HG03460 (cell line): ENCODE measurements around the gene UST.

Source experiments
- ATAC-seq: cut with Tn5 transposase; IDR thresholded peaks from one replicate; pipeline ENCODE4 v1.9.1; 2021; ENCODE audit not compliant: unreplicated experiment

Gene UST

DNA sequence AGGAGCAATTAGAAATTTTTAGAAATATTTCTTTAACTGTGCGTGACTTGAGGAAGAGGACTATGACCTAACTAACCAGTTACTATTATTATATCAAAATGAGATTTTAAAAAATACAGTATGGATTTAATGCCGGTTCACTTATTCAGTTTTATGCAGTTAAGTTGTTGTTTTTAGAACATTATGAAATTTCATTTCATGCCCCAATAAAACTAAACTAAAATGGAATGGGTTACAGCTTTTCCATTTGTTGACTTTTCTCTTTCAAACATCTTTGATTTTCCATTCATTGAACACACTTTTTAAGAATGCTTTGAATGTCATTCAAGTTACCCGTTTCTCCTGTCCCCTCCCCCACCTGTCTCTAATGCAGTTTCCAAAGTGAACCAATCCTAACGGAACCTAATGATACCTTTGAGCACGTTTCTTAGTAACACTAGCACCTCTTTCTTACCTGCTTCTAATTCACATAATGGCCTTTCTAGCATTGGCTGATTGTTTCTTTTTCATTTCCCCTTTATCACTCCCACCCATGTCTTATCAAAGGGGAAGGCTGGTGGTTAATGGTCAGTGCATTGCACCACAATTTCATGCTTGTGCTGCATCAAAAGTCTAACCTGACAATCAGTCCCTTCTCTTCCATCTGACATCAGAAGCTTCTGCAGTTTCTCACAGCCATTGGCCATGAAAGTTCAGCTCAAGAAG, 308.5 kb downstream of the UST start:
- ATAC-seq = no peak

DNA sequence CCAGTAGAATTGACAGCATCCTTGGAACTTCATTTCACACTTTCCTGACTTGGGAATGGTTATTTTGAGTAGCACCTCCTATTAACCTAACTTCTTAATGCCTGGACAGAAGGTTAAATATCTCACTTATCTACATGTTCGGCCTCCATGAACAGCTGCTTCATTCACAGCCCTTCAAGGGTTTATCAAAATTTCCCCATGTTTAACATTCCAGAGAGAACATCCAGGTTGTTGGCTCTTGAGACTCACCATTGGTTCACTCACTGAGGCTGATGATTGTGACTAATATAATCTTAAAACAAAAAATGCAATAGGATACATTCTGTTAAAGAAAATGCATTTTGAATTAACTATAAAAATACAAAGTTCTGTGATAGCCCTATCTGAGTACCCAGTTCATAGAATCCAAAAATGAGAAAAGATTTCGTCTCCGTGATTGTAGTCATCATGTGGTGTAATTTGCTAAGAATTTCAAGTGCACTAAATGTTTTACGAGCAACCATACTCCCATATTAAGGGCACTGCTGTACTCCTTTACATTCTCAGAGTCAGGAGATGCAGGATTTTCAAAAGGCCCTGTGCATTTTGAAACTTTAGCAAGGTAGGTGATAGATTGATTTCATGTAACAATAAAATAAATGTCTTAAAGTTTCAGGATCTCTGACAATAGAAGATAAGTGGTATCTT, 310.1 kb downstream of the UST start:
- ATAC-seq = no peak

DNA sequence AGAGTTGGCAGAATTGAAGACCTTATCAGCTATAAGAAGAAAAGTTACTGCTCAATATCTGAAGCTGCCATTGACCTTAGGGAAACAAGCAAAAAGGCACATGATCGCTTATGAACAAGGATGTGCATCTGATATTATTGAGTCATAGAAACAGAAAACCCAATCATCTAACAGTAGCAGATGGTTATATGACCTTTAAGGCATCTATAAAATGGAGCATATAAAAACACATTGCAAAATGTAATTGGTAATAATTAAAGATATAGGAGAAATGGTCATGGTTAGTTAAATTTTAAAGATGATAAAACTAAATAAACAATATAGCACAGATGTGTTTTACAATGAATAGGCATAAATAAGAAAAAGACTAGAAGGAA, 310.6 kb downstream of the UST start:
- ATAC-seq = no peak

- no peak for ATAC-seq
Observed at GRCh38 chr6:149059557-149059956, 312.7 kb downstream of the UST start.

GRCh38 chr6:149060300-149060984, 313.6 kb downstream of the UST start:
- ATAC-seq = peak; percentile 85

DNA sequence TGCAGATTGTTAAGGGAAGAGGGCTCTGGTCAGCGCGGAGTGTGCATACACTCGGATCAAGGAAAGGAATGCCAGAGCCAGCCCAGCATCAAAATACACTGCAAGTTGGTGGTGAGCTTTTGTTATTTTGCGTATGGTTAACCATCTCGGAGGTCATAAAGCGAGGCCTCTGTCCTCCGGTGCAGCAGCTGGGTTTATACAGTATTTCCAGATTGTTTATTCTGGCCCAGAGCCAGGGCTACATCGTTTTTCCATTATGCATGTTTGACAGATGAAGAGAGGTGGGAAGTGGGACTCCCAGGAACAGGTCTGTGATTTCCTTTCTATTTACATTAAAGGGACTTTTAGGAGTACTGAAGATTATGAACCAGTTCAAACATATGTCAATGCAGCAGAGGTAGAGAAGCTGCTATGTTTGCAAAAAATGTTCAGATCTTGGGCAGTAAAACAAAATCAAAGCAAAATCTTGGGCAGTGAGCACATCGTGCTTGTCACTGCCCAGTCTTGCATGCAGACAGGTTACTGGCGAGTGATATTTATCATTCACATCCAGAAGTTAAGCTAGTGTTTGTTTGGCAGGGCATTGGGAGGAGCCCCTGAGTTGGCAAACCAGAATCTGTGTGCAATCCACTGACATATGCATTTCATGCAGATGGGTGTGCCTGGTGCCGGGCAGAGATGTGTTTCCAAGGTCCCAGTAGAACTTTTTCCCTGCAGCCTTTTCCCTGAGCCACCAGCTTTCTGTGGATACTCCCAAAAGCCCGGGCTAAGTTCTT, 314.3 kb downstream of the UST start:
- no peak for ATAC-seq

DNA sequence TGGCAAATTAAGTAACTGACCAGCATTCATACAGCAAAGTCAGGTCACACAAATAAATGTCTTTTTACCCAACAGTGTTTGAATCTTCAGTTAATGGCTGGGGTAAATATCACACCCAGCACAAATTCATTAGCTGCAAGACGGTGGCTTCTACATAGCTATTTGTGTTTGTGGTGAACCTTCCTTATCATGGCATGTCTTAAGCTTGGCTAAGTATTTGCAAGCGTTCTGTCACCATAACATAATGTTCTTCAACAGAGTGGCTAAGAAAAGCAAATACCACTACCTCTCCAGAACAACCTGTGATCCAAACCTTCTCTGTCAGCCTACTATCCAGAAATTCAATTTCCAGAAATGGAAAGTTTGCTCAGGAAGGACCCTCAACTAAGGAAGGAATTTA, 315.1 kb downstream of the UST start:
- no peak for ATAC-seq

GRCh38 chr6:149062653-149063348, 316.0 kb downstream of the UST start:
- no peak for ATAC-seq

DNA sequence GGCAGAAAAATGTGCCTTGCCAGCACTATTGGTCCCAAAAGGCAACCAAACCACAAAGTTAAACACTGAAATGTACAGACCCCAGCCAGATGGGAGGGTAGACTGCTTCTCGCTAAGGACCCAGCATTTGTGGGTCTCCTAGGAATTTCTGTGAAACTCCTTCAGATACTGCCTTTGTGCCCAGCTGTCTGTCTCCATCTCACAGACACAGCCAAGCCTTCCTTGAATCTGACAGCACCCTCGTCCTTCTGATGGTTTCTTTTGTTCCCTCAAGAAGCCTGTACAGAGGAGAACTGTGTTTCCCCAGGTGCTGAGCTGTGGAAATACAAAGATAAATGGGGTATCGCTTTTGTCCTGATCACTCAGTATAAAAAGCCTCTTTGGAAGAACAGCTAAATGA, 316.6 kb downstream of the UST start:
- no peak for ATAC-seq

GRCh38 chr6:149064001-149064659, 317.3 kb downstream of the UST start:
- no peak for ATAC-seq

DNA sequence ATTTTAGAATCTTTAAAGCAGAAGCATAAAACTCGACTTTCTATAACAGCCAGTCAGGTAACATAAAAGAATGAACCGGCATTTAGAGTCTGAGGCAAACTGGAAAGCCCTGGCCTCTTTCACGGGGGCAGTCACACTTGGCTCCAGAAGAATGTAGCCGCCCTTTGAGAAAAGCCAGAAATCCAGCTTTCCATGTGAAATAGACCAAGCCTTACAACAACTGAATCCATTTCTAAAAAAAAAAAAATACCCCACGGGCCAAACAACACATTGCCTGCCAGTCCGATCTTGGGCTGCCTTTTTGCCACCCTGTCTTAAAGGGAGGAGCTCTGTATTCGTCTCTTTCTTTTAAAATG, 317.8 kb downstream of the UST start:
- ATAC-seq = no peak

GRCh38 chr6:149065121-149065520, 318.3 kb downstream of the UST start:
- ATAC-seq = no peak

DNA sequence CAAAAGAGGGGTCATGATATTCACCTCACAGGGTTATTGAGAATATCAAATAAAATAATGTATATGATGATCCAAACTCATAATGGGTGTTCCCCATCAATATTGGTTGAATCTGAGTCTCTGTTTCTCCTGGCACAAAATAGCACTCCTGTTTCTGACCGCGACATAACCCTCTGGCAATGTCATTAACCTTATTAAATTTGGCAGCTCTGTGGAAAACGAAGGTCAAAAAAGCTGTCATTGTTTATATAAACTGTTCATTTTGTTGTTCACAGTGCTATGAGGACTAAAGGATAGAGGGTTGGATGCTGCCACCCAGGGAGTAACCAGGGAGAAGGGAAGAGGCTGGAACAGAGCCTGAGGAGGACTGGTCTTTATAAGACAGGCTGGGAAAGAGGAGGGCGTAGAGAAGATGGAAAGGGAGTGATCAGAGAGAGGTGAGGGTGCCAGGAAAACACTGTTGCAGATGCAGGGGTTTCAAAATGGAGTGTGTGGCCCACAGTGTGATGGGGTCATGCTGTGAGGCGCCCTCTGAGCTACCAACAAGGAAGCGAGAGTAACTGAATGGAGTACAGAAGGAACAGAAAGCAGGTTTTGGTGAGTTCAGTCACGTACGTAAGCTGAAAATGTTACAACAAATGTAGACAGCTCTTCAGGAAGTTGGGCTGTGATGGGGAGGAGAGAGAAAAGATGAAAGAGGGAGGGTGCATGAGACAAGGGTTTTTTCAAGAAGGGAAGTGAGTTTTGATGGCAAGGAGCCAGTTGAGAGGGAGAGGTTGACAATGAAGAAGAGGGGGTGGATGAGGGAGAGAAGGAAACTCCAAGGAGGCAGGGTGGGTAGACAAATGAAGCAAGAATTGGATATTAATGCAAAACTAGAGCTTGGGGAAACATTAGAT, 319.1 kb downstream of the UST start:
- peak; percentile 99 for ATAC-seq

DNA sequence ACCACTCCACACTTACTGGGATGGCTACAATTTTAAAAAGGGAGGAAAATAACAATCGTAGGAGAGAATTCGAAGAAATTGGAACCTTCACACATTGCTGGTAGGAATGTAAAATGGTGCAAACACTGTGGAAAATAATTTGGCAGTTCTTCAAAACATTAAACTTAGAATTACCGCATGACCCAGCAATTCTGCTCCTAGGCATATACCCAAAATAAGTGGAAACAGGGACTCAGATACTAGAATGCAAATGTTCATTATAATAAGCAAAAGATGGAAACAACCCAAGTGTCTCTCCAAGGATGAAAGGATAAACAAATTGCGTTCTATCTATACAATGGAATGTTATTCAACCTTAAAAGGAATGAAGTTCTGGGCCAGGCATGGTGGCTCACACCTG, 325.2 kb downstream of the UST start:
- no peak for ATAC-seq

DNA sequence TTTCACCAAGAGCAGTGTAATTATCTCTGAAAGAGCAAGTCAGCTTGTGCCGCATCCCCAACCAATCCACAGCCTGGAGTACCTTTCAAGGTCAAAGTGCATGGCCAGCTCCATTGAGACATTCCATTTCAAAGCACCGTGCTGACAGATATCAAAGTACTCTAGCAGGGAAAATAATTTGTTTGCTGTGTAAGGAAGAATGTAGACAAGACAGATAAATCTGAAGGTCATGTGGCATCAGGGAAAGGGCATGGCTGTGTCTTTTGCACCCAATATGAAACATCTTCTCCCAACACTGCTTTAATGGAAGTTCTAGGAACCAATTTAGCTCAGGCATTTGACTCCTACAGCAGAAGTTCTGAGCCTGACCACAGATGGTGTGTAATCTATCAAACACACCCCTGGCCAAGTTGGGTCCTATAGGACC, 328.0 kb downstream of the UST start:
- no peak for ATAC-seq

DNA sequence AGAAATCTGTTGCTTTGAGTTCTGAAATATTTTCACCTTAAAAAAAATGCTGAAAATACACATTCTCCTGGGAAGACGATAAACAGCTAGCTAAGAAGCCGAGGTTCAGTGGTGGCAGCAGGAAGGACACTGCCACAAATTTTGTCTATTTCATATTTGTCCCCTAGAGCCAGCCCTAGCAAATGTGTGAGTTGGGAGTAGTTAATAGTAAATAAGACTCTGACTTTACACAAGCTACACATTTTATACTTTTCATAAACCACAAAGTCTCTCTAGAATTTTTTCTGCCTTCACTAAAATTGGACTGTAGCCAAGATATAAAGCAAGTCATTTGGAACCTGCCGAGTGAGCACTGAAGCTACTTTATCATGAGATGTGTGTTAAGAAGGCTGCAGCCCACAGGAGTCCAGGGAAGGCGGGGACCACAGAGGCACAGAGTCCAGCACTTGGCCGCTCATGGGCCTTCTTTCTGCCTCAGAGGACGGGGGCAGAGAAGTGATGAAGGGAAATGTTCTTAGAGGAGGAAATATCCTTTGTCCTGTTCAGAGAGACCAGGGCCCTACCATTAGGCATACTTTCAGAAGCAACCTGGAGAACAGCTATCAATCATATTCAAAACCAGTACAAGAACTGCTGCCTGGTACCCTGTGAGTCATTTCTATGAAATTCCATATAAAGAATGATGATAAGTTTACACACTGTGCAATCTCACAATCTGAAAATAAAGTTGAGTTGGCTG, 329.0 kb downstream of the UST start:
- ATAC-seq = no peak

GRCh38 chr6:149076355-149076734, 329.5 kb downstream of the UST start:
- no peak for ATAC-seq

DNA sequence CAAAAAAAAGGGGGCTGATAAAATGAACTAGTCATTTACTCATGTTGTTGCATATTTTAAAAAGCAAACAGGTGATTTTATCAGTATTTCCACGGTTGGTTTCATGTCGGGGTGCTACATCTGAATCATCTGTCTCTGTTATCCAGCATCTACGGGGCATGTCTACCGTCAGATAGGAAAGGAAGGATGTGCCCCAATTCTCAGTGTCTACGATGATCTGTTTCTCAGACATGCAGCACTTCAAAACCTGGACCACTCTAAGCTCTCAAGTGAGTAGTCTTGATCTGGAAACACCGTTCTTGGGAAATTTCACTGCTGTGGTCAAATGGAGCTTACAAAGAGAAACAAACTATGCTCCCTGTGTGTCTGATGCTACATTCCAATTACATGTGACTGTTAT, 330.4 kb downstream of the UST start:
- ATAC-seq = no peak
